HG03280 (cell line): Measurements from ENCODE around the gene FRY.

ENCODE experiments used
- ATAC-seq: cut with Tn5 transposase; IDR thresholded peaks from one replicate; pipeline ENCODE4 v1.9.1; 2021; ENCODE audit warnings: mild to moderate bottlenecking, moderate library complexity; ENCODE audit not compliant: unreplicated experiment

The FRY gene

DNA sequence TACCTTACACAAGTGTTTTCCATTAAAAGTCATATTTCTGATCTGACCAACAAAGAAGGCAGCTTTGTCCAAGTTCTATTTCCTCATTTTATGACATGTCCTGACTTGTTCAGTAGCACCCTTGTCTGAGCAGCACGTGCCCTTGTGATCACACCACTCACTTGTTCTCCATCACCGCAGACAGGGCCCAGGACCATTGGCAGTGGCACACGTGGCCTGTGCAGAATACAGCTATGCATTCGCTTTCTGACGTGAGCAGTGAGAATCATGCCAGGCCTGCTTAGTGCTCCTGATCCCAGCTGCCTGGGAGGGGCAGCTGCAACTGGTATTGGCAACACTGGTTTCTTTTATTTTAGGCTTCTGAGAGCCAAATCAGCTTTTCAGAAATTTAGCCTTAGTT lies 134.2 kb downstream of the FRY start:
- no peak for ATAC-seq

DNA sequence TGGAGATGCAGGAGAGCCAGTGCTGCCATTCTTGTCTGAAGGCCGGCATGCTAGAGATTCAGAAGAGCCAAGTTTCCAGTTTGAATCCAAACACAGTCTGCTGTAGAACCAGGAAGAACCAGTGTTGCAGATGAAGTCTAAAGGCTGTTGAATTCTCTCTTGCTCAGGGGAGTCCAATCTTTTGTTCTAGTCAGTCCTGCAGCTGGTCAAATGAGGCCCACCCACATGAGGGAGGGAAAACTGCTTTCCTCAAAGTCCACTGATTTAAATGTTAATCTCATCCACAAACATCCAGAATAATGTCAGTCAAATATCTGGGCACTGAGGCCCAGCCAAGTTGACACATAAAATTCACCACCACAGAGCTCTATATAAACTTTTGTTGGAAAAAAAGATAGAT lies 136.6 kb downstream of the FRY start:
- no peak for ATAC-seq

DNA sequence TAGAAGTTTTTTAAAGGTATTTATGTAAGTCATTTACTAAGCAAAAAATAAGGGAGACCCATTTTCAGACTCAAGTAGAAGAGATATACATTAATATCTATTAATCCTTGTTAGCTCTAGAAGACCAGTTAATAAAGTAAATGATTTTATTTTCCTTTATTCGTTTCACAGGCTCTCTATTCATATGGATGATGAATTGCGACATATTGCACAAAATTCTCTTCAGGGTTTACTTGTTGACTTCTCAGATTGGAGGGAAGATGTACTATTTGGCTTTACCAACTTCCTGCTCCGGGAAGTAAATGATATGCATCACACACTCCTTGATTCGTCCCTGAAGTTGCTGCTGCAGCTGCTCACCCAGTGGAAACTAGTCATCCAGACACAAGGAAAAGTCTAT lies 139.3 kb downstream of the FRY start:
- ATAC-seq, result no peak

DNA sequence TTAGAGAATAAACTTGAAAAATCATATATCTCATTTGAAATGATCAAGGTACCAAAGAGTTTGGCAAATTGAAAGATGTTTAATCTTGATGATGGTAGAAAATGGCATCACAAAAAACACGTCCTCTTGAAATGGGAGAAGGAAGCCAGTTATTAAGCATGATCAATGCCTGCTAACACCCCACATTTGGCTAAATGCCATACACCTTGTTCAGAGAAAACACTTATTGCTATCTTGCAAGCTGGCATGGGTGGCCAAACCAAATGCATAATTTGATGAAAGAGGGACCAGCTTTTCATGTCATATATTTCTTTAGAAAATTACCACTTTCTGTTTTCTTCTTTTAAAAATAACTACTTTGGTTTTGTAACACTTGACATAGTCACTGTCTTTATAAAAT lies 142.3 kb downstream of the FRY start:
- no peak for ATAC-seq

DNA sequence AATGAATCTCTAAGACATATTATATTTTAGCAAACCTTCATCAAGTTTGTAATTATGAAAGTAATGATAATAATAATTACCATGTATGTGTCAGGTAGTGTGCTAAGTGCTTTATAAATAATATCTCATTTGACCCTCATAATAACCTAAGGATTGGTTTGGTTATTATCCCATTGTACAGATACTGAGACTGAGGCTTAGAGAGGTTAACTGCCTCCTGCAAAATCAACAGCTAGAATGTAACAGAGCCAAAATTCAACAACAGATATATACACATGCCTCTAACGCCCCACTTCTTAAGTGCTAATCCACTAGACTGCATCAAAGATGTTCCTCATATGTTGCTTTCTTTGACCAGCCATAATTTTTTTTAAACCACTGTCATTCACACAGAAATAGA lies 142.8 kb downstream of the FRY start:
- no peak for ATAC-seq

DNA sequence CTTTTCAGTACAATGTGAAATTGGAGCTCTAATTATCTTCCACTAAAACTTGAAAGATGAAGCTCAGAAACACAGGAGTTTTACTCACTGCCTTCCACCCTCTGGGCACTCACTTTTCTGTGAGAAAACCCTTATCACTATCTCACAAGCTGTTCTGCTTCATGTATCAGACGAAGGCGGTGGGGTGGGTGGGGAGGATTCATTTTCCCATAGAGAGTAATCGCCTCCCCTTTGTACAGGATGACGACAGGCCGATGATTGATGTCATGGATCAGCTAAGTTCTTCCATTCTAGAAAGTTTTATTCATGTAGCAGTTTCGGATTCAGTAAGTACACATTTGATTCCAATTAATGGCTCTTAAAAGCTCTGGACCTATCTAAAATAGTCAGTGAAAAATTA lies 143.7 kb downstream of the FRY start:
- no peak for ATAC-seq

DNA sequence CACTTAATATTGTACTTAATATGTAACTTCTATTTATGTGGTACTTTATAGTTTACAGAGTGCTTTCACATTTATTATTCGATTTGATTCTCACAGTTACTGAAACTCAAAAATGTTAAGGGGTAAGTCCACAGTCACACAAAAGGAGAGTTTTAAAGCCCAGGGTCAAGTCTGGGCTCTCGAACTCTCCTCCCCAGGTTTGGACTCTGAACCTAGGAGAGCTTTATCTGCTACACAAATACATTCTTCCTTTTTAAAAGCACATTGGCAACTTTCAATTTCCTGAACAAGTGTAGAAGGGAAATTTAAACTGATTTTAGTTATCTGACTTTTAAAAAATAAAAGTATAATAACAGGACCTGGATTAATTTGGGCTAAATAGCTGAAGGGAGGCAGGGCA lies 144.4 kb downstream of the FRY start:
- ATAC-seq, result no peak

DNA sequence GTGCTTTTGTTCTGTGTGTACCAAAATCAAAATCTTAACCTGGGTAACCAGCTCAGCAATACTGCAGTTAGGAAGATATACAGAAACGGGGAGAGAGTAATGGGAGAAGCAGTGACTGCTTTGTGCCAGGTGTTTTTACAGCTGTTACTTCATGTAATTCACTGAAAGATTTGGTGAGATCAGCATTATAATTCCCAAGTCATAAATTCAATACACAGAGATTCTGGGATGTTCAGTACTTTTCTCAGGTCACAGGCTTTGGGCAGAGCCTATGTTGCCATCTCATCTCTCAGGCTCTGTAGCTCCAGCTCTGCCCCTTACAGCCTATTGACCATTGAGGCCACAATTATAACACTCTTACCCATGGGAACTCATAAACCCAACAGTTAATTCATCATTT lies 145.1 kb downstream of the FRY start:
- no peak for ATAC-seq

DNA sequence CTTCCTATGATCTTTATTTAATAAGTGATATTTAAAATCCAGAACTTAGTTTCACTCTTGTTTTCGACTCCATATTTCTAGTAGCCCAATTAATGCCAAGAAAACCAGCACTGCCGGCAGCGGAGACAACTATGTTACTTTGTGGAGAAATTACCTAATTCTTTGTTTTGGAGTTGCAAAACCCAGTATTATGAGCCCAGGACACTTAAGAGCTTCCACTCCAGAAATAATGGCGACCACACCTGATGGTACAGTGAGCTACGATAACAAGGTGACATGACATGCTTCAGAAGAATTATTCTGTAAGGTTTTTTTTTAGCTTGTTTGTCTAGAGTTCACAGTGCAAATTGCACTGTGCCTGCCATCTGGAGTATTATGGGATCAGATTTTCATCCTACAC lies 147.2 kb downstream of the FRY start:
- no peak for ATAC-seq

DNA sequence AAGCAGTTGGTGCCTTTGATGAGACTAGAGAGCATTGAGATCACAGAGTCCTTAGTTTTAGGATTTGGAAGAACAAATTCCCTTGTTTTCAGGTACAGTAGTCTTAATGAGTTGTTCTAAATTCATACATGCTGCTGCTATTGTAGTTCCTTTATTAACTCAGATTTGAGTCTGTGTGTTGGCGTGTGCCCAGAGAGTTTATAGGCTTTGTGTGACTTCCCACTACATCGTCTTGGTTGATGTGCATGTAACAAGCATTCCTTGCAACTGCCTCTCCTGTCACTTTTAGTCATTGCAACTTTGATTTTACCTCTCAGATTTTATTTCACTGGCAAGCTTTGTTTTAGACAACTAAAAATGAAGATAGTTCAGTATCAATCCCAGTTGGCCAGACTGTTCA lies 148.1 kb downstream of the FRY start:
- ATAC-seq, result no peak

DNA sequence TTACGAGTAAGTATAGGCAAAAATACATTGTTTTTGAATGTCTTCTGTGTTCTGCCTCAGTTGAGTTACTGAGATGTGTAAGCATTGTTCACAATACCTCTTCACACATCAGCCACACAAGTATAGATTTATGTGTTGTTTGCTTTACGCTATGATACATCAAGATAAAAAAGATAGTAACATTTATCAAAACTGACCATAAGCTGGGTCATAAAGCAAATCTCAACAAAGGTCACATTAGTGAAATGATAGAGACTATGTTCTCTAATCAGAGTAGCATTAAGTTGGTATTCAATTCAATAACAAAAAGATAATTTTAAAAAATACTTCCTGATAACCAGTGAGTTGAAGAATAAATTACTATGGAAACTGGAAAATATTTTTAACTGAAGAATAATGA lies 156.1 kb downstream of the FRY start:
- ATAC-seq, result no peak

DNA sequence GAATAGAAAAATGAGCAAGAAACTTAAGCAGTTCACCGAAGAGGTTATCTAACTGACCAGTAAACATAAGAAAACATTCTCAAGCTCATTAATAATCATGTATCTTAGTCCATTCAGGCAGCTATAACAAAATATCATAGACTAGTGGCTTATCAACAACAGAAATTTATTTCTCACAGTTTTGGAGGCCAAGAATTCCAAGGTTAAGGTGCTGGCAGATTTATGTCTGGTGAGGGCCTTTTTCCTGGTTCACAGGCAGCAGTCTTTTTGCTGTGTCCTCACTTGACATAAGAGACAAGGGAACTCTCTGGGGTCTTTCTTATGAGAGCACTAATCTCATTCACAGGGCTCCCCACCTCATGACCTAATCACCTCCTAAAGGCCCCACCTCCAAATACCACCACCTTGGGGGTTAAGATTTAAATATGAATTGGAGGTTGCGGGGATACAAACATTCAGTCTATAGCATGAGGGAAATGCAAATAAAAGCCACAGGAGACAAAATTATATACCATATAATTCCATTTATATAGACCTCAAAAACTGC lies 160.0 kb downstream of the FRY start:
- no peak for ATAC-seq

DNA sequence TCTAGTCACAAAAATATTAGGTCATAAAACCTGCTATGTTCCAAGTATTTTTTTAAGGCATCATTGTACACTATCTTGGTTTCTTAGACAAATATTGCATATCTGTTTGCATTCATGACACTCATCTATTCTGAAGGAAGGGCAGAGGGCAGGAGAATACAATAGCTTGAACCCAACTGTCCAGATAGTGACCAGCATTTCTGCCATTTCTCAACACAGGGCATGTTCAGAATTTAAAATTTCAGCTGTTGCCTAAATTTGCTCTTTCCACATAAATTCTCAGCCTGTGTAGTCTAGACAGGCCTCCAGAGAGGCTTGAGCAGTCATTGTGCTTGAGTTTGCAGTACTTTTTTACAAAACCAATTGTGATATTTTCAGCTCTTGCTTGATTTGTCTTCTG lies 164.1 kb downstream of the FRY start:
- ATAC-seq, result no peak

DNA sequence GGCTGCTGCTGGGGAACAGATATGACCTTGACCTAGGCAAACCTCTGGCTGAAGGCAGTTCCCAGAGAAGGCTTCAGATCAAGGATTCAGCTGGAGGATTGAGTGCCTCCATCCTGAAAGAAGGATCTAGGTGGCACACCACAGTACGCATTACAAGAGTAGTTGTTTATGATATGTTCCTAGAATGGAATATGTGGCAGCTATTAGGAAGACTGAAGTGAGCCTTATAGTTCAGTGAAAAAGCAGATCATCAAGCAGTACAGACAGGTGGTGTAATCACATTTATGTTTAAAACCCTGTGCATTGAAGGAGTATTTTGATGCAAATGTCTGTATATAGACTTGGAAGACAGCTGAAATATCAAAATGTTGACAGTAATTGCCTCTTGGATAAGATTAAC lies 167.6 kb downstream of the FRY start:
- no peak for ATAC-seq

DNA sequence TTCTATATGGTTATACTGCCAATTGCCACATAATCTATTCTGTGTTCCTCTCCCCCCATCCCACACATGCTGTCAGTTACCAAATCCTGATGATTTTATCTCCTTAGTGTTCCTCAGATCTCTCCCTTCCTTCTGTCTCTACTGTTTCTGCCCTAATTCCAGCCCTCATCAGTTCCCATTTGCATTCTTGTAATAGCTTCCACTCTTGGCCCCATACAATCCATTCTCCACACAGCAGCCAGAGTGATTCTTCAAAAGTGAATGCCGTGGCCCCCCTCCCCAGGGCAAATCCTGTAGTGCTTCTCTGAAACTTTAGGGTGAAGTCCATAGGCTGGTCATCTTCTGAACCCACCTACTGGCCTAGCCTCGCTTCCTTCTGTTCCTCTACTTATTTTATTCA lies 169.2 kb downstream of the FRY start:
- no peak for ATAC-seq

DNA sequence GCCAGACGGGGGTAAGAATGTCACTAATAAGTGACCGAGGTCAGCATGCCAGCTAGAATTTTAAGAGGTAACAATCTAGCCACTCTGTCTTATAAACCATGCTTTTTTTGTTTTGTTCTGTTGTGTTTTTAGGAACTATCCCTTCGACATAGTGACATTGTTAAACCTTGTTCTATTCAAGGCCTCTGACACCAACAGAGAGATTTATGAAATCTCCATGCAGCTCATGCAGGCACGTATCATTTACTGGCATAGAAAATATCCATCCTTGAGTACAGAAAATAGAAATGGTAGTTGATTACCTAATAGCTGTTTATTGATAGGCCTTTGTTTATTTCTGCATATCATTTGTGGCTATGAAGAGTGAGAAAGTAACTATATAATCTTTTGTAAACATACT lies 170.2 kb downstream of the FRY start:
- ATAC-seq, result no peak

DNA sequence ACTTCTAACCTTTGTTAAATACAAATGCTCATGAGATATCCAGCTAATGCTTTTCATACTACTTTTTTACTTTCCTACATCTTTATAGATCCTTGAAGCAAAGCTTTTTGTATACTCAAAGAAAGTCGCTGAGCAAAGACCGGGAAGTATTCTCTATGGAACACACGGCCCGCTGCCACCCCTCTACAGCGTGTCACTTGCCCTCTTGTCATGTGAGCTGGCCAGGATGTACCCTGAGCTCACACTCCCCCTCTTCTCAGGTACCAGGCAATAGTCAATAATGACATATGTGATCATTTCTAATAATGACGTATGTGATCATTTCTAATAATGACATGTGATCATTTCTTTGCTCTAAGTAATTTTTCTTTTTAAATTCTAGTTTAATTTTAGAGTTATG lies 170.7 kb downstream of the FRY start:
- ATAC-seq, result no peak

DNA sequence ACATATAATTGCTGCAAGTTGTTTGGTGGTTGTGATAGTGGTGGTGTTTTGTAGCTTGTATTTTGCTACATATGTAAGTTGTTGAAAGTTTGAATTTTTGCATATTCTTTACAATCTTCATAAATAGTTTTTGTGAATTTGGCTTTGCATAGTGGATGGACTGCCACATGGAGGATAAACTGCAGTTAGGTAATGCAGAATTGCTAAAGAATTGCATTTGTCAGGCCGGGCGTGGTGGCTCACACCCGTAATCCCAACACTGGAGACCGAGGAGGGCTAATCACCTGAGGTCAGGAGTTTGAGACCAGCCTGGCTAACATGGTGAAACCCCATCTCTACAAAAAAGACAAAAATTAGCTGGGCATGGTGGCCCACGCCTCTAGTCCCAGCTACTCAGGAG lies 171.6 kb downstream of the FRY start:
- no peak for ATAC-seq

DNA sequence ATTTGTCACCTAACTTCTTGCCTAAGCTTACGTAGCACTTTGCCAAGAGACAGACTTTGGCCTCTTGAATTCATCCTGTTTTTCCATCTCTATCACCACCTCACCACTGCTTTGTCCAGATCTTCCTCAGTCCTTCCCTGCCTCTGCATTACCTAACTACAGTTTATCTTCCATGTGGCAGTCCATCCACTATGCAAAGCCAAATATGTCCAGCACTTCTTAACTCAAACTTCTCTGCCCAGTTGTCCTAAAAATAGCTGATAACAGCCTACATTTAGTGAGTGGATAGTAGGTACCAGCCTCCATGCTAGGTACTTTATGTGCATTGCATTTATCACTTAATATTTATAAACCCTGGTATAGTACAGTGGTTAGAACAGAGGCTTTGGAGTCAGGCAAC lies 172.2 kb downstream of the FRY start:
- no peak for ATAC-seq

DNA sequence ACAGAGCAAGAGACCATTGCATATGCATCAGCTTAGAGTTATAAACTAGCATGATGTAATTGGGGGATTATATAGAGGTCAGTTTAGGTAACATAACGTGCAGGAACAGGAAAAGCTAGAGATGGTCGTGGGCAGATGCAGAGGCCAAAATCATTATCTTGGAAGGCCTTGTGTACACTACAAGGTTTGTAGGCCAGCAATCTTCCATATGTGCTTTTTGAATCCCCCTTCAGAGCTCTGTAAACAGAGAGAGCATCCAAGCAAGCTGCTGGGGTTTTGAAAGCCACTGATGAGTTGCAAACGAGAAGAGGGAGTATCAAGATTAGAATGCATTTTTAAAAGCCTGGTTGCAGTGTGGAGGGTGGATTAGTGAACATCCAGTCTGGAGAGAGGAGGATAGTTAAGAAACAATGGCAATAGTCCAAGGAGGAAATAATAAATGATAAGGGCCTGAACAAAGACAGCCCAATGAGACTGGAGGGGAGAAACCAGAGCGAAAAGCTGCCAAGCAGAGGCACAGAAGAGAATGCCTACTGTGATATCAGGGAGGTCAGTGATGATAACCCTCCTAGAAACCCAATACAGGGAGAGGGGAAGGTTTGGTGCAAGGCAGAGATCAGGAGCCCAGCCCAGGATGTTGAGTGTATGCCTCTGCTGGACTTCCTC lies 174.0 kb downstream of the FRY start:
- no peak for ATAC-seq

DNA sequence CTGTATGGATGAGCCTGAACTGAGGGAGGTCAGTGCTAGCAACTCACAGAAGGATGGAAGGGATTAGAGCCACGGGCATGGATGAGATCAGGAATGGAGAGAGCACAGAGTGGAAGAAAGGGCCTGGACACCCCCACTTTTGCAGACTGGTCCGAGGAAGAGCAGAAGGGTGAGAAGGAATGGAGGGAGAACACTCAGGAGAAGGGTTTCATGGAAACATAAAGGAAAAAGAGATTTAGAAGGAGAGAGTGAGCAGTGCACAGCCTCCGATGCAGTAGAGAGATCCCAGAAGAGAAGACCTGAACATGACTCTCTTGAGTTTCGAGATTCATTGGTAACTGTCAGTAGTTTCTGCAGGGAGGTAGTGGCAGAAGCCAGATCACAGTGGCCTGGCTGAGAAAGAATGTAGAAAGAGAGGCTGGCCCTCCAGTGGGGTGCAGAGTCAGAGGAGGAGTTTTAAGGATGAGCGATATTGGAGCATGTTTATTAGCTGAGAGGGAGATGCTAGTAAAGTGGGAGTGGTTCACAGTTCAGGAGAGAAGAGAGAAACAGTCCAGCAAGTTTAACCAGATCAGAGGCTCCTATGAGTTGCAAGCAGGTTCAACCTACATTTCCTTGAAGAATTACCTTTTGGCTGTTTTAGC lies 174.6 kb downstream of the FRY start:
- no peak for ATAC-seq

DNA sequence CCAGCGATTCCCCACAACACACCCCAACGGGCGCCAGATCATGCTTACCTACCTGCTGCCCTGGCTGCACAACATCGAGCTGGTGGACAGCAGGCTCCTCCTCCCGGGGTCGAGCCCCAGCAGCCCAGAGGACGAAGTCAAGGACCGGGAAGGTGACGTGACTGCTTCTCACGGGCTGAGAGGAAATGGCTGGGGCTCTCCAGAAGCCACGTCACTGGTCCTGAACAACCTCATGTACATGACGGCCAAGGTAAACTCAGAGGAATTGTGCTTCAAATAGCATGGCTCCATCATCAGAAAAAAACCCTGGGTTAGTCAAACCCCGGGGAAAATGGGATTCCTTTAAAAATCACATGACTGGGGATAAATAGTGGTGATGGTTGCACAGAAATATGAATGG lies 177.3 kb downstream of the FRY start:
- ATAC-seq, result no peak

DNA sequence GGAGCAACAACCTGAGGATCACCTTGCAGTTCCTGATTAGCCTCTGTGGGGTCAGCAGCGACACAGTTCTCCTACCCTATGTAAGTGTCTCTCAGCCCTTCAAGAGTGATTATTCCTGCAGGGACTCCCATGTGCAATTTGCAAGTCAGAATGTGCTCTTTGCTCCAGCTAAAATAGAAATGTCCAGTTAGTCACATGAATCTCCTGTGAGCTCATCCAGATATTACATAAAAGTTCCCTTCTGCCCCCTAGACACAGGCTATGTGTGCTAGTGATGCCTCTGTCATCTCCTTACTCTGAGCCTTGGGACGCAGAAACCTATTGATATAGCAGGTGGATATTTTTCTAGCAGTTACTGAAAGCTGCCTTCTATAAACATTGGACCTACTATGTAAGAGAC lies 178.1 kb downstream of the FRY start:
- no peak for ATAC-seq
